ENCODE data around the gene SLC9A4. TPM values are rescaled to one million over a fixed set of nuclear protein-coding genes. Genes with fewer than 3 reads are reported as not detected.
"Not testable (repeated sequence)": the region's sequence is repeated elsewhere in the genome, so short reads cannot be mapped to it uniquely, and the experiment has no call there.

SLC9A4 gene
- total RNA-seq, 2 donors from 2014 or later = 0.07 to 0.23 TPM

- Mint-ChIP-seq H3K9me3 (peaks cover 21 to 23% of the 10 kb centered on the region in 2 donors), H3K27ac (no peak overlapping the region), H3K36me3 (peaks cover 21 to 23% of the 10 kb centered on the region in 2 donors)
- DNase-seq (ENCODE audit: low spot score in 2 of 2) (no peak), ATAC-seq (no peak)
Observed at GRCh38 chr2:102550151-102550550, 77.1 kb downstream of the SLC9A4 start.

GRCh38 chr2:102551329-102552096, 78.5 kb downstream of the SLC9A4 start:
- H3K27ac Mint-ChIP-seq = no peak overlapping the region
- DNase-seq (ENCODE audit: low spot score in 2 of 2) (no peak), ATAC-seq (no peak)
- H3K36me3 Mint-ChIP-seq = peaks cover 16 to 23% of the 10 kb centered on the region in 2 donors
- H3K9me3 Mint-ChIP-seq = peaks cover 21 to 23% of the 10 kb centered on the region in 2 donors

- no peak overlapping the region for H3K27ac Mint-ChIP-seq
- peaks cover 12% of the 10 kb centered on the region in 2 donors for H3K36me3 Mint-ChIP-seq
- peaks cover 10 to 11% of the 10 kb centered on the region in 2 donors for H3K9me3 Mint-ChIP-seq
- DNase-seq (ENCODE audit: low spot score in 2 of 2) (no peak), ATAC-seq (no peak)
Observed at GRCh38 chr2:102553601-102554000, 80.6 kb downstream of the SLC9A4 start.

- Mint-ChIP-seq H3K36me3 (no peaks in the 10 kb centered on the region), H3K27ac (no peak overlapping the region)
Observed at GRCh38 chr2:102558463-102558862, 85.4 kb downstream of the SLC9A4 start.

GRCh38 chr2:102562542-102562941, 89.5 kb downstream of the SLC9A4 start:
- ATAC-seq = peak in 1 of 2 donors; percentile 34
- not testable (repeated sequence) for H3K27ac Mint-ChIP-seq; H3K9me3 Mint-ChIP-seq; H3K36me3 Mint-ChIP-seq; DNase-seq (ENCODE audit: low spot score in 2 of 2)

More at GRCh38 chr2:102558463-102558862, 85.4 kb downstream of the SLC9A4 start:
- DNase-seq (ENCODE audit: low spot score in 2 of 2) = no peak
- ATAC-seq = no peak
- no peaks in the 10 kb centered on the region for H3K9me3 Mint-ChIP-seq

GRCh38 chr2:102575888-102576287, 102.9 kb downstream of the SLC9A4 start:
- ATAC-seq (no peak), DNase-seq (ENCODE audit: low spot score in 2 of 2) (no peak)
- H3K9me3 Mint-ChIP-seq = peaks cover 0 to 8% of the 10 kb centered on the region in 2 donors
- peaks cover 0 to 8% of the 10 kb centered on the region in 2 donors for H3K36me3 Mint-ChIP-seq
- no peak overlapping the region for H3K27ac Mint-ChIP-seq

- Mint-ChIP-seq H3K9me3 (peaks cover 0 to 13% of the 10 kb centered on the region in 2 donors), H3K36me3 (peaks cover 0 to 12% of the 10 kb centered on the region in 2 donors), H3K27ac (no peak overlapping the region)
- ATAC-seq (no peak), DNase-seq (ENCODE audit: low spot score in 2 of 2) (no peak)
Observed at GRCh38 chr2:102578376-102578775, 105.3 kb downstream of the SLC9A4 start.

GRCh38 chr2:102581911-102582310, 108.9 kb downstream of the SLC9A4 start:
- ATAC-seq = no peak

GRCh38 chr2:102582845-102583244, 109.8 kb downstream of the SLC9A4 start:
- DNase-seq (ENCODE audit: low spot score in 2 of 2) = no peak
- H3K27ac Mint-ChIP-seq = no peak overlapping the region
- H3K9me3 Mint-ChIP-seq = peaks cover 0 to 12% of the 10 kb centered on the region in 2 donors
- H3K36me3 Mint-ChIP-seq = peaks cover 0 to 12% of the 10 kb centered on the region in 2 donors
- ATAC-seq = no peak

More at GRCh38 chr2:102581911-102582310, 108.9 kb downstream of the SLC9A4 start:
- DNase-seq (ENCODE audit: low spot score in 2 of 2) = no peak
- peaks cover 0 to 12% of the 10 kb centered on the region in 2 donors for H3K9me3 Mint-ChIP-seq
- peaks cover 0 to 12% of the 10 kb centered on the region in 2 donors for H3K36me3 Mint-ChIP-seq
- no peak overlapping the region for H3K27ac Mint-ChIP-seq

Other genes starting within 250 kb of the SLC9A4 start
- gene IL1RL1, start 161.7 kb upstream of the SLC9A4 start, total RNA-seq = 1 to 10 TPM in 1 of 2 donors, under 1 TPM in 1; 0.74 to 1.0 TPM
- gene IL18R1, start 117.4 kb upstream of the SLC9A4 start, total RNA-seq = 10 to 100 TPM; 11.7 to 28.3 TPM
- gene IL18RAP, start 50.1 kb upstream of the SLC9A4 start, total RNA-seq = 1 to 10 TPM; 2.6 to 9.3 TPM
- gene SLC9A2, start 146.3 kb downstream of the SLC9A4 start, total RNA-seq = under 1 TPM in 1 of 2 donors, not detected in 1; 0.25 TPM